GM21515 (cell line): Measurements from ENCODE around the gene MTUS2.
"Not testable (repeated sequence)": the region's sequence is repeated elsewhere in the genome, so short reads cannot be mapped to it uniquely, and the experiment has no call there.

Experiments
- ATAC-seq: cut with Tn5 transposase; IDR thresholded peaks from one replicate; pipeline ENCODE4 v1.9.1; 2021; ENCODE audit not compliant: unreplicated experiment

The MTUS2 gene

DNA sequence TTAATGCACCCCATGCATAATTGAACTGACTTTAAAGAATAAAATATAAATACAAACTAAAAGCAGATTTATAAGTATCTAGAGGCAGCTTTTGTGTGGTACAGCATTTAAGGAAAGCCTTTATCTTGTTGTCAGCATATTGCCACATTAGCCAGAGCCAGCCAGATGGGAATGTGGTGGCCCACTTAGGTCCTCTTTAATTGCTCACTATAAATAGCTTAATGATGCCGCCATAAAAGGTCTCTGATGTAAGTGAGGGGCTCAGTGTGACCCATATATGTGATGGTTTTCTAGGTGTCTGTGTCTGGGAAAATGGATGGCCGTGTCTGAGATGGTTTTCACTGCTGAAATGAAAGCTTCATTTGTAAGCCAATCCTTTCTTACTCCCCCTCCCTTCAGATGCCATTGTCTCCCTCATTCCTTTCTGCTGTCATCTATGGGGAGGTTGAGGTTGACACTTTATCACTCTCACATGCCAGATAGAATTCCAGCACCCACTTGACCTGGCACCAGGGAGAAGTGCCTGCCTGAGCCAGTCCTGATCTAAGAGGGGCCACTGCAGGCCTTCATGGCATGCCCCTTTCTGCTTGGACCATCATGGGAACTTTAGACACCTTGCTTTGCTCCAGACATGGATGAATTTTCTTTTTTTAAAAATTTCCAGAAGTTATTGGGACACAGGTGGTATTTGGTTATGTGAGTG, 135.3 kb downstream of the MTUS2 start:
- ATAC-seq = no peak

DNA sequence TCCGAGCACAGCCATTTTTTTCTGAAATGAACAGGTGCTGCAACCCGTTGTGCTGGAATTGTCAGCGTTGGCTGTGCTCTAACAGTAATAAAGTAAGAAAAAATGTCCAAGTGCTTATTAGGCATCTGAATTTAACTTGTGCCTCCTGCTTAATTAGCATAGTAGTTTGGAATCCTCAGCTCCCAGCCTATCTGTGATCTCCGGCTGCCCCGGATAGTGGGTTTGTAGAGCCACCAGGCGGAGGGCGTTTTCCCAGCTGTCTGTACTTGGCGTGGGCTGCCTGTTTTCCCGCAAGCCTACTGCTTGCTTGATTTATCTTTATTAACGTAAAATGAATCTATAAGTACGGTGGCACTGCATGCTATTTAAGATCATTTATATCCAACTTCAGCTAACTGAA, 137.9 kb downstream of the MTUS2 start:
- no peak for ATAC-seq

- ATAC-seq = no peak
Measured at GRCh38 chr13:28958441-28958840, 138.3 kb downstream of the MTUS2 start.

DNA sequence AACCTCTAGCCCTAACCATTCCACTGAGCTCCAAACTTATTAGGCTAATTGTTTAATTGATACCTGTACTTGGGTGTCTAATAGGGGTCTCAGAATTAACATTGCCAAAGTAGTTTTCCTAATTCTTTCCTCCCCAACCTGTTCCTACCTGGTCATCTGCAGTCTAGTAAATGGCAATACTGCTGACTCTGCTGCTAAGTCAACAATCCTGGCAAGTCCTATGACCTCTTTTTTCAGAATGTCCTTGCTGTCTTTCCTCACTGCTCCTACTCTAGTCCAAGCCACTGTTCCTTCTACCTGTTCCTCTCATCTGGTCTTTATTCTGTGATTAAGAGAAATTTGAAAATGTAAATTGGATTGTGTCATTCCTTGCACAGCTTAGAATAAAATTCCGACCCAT, 143.9 kb downstream of the MTUS2 start:
- ATAC-seq = no peak

- no peak for ATAC-seq
Measured at GRCh38 chr13:28964803-28965202, 144.7 kb downstream of the MTUS2 start.

GRCh38 chr13:28967029-28967915, 147.1 kb downstream of the MTUS2 start:
- ATAC-seq = no peak

DNA sequence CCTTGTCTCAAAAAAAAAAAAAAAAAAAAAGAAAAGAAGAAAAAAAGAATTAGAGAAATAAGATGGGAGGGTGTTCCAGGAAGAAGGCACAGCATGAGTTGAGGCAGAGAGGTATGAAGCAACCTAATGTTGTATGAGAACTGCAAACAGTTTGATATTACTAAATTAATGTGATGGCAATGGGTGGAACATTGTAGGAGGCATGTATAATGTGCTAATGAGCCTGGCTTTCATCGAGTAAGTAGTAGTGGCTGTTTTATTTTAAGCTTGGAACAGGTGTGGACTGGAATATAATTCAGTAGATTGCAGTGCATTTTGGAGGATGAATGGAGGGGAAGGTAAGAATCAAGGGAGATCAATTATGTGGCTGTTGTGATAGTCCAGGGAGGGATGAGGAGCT, 156.1 kb downstream of the MTUS2 start:
- ATAC-seq = no peak

- ATAC-seq = no peak
Measured at GRCh38 chr13:28976636-28977035, 156.5 kb downstream of the MTUS2 start.

DNA sequence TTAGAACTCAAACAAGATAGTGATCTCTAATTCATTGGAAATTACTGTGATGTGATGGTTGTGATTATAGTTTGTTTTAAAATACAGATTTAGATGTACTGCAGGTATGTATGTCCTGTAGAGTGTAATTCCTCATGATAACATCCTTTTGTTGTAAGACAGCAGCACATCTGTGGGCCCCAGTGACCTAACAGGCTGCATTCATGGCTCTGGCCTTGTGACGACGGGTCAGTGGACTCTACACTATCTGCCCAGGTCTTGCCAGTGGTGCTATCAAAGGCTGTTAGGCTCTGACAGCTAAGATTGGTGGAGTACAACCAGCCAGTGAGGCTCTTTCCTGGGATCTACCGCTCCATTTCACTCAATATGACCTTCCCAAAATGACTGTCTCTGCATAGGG, 158.4 kb downstream of the MTUS2 start:
- no peak for ATAC-seq

- no peak for ATAC-seq
Measured at GRCh38 chr13:28981530-28981929, 161.4 kb downstream of the MTUS2 start.

DNA sequence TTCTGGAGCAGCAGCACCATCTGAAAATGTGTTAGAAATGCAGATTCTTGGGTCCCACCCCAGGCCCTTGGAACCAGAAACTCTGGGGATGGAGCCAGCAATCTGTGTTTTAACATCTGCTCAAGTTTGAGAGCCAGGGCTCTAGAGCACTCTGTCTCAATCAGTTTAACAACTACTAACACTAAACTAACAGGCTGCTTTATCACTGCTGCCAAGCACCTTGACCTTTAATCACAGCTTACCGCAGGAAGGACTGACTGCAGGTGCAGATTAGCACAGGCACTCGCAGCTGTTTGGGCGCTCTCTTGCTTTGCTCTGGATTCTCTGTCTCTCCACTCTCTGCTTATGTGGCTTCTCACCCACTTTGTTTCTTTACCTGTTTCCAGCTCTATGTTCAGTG, 163.5 kb downstream of the MTUS2 start:
- ATAC-seq = no peak

GRCh38 chr13:28984326-28984725, 164.2 kb downstream of the MTUS2 start:
- ATAC-seq = no peak

GRCh38 chr13:28984825-28985224, 164.7 kb downstream of the MTUS2 start:
- no peak for ATAC-seq

GRCh38 chr13:28990378-28990777, 170.2 kb downstream of the MTUS2 start:
- ATAC-seq = not testable (repeated sequence)

DNA sequence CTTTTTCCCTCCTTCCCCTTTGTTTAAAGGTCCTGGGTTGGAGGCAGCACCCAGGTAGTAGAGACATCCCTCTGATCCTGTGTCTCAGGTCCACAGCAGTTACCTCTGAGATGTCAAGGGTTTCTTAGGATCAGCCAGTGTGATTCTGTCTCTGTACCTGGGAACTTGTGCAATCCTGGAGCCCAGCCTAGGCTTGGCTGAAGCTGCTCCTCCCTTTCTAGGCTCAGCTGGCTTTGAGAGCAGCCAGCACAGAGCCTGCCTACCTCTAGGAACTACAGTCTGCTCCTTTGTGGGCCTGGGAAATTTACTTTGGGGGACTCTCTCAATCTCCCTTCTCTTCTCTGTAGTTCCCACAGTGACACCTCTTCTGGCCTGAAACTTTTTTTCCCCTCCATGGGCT, 171.6 kb downstream of the MTUS2 start:
- no peak for ATAC-seq

GRCh38 chr13:29000826-29001225, 180.7 kb downstream of the MTUS2 start:
- no peak for ATAC-seq

- ATAC-seq = no peak
Measured at GRCh38 chr13:29005035-29005762, 185.1 kb downstream of the MTUS2 start.

DNA sequence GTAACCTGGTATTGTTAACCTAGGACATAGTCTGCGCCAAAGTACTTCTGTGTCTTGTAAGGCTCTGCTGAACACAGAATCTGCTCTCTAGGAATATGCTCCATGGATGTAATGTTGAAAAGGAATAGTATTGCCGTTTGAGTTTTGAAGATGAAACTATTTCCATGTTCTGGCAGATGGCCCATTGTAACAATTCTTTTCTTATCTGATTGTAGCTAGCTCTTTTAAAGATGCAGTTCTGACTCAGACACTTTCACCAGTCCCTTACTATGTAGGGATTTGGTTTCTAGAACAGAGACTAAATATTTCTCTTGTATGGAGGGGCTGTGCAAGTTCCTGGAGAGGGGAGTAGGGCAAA, 185.6 kb downstream of the MTUS2 start:
- ATAC-seq = no peak

DNA sequence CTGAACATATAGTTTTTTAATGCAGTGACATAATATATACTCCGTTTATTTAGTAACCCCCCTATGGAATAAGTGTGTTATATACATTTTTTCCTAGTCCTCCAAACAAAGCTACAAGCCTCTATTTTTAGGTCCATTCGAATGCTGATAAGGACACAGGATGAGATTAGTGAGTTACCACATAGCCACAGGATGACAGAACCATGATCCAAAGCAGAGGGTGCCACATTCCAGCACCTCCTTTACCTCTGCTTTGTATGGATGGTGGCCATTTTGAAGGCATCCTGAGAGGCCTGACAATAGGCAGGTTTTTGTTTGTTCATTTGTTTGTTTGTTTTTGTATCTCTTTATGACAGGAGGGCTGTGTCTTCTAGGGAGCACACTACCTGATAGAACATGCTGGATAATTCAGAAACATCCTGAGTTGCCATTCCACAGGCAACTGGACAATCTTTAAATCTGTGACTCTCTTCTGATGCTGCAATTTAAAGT, 186.3 kb downstream of the MTUS2 start:
- no peak for ATAC-seq

DNA sequence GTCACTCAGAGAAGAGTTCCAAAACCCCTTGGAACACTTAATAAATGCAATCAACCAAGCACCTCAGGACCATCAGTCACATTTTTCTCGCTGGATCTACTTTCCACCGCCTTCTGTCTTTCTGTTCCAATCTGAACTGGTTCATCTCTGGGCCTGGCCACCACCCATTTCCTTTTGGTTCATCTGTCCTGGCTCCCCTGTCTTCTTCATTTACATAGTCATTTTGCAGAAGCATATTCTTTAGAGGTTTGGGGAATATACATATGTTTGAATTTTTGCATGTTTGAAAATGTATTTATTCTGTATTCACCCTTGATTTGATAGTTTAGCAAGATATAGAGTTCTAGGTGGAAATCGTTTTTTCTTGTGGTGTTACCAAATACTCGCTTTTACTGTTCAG, 188.2 kb downstream of the MTUS2 start:
- ATAC-seq = no peak

DNA sequence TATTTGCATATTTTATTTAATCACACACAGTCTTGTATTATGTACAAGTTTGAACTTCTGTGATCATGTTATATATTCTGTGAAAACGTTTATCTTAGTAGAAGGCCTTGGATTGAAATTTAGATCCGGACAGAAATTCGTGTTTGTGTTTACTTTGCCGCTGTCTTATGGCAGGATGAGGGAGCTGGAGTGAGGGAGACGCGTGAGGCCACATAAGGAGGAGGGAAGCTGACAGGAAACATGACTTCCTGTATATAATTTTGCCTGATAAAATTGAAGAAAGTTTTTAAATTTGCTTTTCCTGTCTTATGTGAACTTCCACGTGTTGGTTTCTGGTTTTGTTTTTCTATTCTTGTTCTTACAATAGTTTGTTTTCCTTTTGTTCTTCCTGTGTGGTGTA, 200.2 kb downstream of the MTUS2 start:
- ATAC-seq = no peak

DNA sequence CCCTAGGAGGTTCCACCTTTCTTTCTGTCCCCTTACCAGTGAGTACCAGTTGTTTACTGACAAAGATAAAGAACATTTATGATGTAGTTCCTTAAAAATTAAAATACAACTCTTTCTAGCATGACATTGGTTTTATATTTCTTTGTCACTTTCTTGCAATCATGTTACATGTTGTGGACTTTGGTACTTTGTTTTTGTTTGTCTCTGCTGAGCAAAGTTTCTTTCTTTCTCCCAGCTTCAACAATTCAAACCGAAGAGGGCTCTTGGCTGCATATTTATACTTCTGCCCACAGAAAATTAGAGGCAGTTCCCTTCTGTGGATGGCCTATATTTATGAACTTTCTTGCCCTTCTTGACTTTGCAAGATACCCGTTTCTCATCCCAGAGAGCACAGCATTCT, 201.2 kb downstream of the MTUS2 start:
- ATAC-seq = no peak
